HG02943 (cell line): ENCODE measurements around the gene CD96.
A peak's percentile ranks its signal among the peaks of the same experiment; 100 is the strongest.
"Not testable (repeated sequence)": the region's sequence is repeated elsewhere in the genome, so short reads cannot be mapped to it uniquely, and the experiment has no call there.

Source experiments
- ATAC-seq: cut with Tn5 transposase; IDR thresholded peaks from one replicate; pipeline ENCODE4 v1.9.1; 2021; ENCODE audit warnings: mild to moderate bottlenecking, low read depth, moderate library complexity; ENCODE audit not compliant: unreplicated experiment

Gene CD96

GRCh38 chr3:111548756-111549155, 6.8 kb downstream of the CD96 start:
- no peak for ATAC-seq

DNA sequence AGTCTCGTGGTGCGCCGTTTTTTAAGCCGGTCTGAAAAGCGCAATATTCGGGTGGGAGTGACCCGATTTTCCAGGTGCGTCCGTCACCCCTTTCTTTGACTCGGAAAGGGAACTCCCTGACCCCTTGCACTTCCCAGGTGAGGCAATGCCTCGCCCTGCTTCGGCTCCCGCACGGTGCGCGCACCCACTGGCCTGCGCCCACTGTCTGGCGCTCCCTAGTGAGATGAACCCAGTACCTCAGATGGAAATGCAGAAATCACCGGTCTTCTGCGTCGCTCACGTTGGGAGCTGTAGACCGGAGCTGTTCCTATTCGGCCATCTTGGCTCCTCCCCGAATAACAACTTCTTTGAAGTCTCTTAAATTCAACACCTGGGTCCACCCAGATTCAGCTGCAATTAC, 19.9 kb downstream of the CD96 start:
- ATAC-seq: not testable (repeated sequence)

DNA sequence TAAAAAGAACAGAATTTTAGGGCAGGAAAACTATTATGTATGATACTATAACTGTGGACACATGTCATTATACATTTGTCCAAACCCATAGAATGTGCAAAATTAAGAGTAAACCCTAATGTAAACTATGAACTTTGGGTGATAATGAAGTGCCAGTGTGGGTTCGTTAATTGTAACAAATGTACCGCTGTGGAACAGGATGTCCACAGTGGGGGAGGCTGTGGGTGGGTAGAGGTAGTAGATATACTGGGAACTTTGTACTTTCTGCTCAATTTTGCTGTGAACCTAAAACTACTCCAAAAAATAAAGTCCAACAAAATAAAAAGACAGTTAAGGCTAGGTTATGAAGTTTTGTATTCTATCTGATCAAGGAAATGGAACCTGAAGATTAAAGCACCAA, 24.8 kb downstream of the CD96 start:
- no peak for ATAC-seq

DNA sequence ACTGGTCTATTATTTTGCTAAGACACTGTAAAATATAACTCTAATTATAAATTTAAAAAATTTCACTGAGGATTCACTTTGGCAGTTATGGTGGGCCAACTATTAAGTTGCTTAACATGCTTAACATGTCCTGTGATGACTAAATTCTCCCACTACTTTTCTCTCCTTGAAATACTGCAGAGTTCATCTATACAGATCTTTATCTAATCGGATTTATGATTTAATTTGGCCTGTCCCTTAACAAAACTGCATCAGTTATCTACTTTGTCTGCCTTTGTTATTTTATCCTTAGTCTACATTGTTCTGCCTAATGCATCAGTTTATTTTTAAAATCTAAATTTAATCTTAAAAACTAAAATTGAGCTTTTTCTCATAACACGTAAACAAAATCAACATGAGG, 26.4 kb downstream of the CD96 start:
- ATAC-seq: no peak

GRCh38 chr3:111568911-111569310, 26.9 kb downstream of the CD96 start:
- ATAC-seq: no peak

DNA sequence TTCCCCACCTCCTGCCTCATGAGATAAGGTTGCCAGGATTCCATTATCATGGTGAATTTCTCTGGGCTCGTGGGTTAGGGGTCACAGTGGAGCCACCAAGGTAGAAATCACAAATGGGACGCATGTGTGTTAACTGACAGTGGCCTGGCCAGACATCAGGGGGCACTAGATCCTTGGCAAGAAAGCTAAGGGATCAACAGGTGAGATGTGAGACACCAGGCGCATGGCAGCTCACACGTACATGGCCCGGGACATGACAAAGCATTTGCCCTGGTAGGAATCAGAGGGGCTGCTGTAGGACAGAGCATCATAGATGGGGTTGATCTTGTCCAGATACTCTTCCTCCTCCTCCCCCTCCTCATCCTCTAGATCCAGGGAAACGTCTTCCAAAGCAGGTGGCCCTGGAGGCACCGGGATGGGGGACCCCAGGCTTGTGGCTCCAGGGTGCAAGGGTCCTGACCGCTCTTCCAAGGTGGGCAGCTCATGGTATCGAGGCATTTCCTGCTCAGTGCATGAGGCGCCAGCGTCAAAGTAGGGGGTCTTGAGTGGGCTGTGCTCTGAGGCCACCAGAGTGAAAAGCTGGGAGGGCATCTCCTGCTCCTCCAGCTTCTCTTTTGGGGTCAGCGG, 28.5 kb downstream of the CD96 start:
- ATAC-seq: no peak

GRCh38 chr3:111571282-111571681, 29.3 kb downstream of the CD96 start:
- no peak for ATAC-seq

- no peak for ATAC-seq
Measured at GRCh38 chr3:111571907-111572460, 30.0 kb downstream of the CD96 start.

DNA sequence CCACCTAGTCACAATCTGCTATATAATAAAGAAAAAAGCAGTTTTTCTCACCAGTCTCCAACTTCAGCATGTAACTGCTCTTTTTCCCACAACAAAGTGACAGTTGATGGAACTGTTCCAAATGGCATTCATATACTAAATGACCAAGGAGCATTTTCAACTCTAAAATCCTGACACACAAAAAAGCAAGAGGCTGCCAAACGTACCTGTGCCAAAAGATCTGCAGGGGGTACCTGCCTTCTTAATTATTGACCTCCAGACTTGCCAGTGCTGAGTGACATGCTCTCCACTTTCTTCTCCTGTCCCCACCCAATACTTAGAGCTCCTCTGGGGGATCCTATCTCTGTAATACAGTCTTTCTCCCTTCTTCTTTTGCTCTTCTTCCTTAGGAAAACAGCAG, 35.1 kb downstream of the CD96 start:
- ATAC-seq: no peak

DNA sequence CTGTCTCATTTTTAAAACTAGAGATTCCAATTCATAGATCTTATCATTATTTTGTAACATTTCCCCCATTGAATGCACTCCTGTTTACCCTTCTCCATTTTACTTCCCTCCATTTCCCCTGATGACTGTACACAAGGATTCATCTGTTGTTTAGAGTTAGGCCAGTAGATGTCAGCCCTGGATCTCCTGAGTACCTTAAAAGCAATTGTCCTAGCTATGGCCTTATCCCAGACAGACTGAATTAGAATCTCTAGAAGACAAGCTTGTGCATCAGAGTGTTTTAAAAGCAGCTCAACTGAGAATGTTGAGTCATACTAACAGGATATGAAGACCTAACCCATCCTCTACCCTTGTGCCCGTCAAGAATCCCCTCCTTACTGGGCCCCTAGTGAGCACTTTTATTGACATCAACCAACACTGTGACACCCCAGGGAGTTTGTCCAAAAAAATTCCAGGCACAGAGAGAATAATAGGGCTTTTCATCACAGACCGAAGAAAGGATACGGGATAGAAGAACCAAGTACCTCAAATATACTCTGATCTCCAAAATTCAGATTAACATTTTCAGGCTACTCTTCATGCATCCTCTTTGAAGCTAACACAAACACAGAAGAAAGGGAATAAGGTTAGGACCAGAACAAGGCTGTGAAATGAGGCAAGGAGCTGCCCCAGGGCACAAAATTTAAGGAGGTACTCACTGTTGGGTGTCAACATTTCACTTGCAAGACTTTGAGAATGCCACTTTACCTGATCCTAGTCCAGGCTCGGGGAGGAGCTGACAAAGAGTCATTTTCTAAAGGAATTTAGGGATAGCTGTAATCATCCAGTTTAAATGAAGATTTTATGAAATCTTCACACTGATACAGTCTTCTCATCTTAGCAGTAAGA, 36.0 kb downstream of the CD96 start:
- ATAC-seq: peak; percentile 77

DNA sequence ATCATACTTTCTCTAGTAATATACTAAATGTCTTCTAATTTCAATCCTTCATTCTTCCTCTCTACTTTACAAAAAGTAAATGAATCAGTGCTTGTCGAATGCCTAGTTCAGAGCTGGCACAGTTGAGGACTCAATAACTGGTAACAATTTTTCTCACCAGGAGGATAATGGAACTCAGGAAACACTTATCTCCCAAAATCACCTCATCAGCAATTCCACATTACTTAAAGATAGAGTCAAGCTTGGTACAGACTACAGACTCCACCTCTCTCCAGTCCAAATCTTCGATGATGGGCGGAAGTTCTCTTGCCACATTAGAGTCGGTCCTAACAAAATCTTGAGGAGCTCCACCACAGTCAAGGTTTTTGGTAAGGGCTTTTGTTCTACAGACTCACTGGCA, 36.9 kb downstream of the CD96 start:
- no peak for ATAC-seq

DNA sequence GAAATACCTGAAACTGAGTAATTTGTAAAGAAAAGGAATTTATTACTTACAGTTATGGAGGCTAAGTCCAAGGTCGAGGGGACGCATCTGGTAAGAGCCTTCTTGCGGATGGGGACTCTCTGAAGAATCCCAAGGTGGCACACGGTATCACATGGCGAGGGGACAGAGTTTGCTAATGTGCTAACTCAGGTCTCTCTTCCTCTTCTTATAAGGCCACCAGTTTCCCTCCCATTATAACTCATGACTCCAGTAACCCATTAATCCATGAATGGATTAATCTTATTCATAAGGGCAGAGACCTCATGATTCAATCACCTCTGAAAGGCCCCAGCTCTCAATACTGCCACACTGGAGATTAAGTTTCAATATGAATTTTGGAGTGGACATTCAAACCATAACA, 37.5 kb downstream of the CD96 start:
- ATAC-seq: no peak

DNA sequence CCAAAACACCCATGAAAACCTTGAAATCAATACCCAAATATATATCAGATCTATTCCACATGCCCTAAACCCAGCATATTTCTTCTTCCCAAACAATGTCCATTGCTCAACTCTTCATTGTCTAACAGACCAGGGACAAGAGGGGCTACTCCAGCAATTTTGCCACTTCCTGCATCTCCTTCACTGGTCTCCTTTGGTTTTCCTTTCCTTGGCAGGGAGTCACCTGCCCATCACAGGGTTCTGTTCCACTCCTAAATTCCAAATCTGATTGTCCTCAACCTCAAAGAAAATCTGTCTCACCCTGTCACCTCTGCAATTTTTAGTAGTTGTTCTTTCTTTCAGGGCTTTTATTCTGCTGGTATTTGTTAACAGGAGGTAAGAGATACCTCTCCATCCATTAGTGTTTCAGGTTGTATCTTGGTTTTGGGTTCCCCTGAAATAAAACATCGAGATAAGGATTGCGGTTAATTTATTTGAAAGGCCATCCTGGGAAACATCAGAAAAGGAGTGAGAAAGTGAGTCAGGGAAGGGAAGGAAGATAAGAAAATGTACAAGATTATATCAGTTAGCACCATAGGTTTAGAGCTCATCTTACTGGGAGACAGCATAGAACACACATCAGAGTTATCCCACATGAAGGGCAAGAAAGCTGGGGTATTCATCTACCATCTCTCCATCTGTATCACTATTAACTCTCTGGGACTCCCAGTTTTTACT, 39.6 kb downstream of the CD96 start:
- ATAC-seq: no peak

GRCh38 chr3:111582120-111582474, 40.1 kb downstream of the CD96 start:
- no peak for ATAC-seq

DNA sequence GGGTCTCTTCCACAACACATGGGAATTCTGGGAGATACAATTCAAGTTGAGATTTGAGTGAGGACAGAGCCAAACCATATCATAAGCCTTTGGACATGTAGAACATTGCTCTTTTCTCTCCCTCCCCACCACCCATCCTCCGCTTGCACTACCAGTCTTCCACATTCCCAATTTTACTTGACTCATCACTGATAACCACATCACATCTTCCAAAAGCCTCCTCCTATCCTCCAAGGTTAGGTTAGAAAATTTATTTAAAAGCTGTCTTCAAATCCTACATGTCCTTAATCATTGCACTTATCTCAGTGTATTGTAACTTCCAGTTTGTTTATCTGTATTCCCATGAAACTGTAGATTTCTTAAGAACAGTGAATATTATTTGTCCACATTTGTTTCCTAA, 42.7 kb downstream of the CD96 start:
- no peak for ATAC-seq

GRCh38 chr3:111585217-111585616, 43.2 kb downstream of the CD96 start:
- ATAC-seq: no peak

DNA sequence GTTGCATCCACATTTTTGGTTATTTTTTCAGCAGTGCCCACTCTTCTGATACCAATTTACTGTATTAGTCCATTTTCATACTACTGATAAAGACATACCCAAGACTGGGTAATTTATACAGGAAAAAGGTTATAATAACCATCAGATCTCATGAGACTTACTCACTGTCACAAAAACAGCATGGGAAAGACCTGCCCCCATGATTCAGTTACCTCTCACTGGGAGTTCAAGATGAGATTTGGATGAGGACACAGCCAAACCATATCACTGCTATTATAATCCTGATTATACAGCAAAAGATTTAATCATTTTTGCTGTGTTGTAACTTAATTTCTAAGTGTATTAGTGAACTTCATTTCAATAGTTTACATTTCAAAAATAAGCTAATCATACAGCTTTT, 46.5 kb downstream of the CD96 start:
- ATAC-seq: no peak

DNA sequence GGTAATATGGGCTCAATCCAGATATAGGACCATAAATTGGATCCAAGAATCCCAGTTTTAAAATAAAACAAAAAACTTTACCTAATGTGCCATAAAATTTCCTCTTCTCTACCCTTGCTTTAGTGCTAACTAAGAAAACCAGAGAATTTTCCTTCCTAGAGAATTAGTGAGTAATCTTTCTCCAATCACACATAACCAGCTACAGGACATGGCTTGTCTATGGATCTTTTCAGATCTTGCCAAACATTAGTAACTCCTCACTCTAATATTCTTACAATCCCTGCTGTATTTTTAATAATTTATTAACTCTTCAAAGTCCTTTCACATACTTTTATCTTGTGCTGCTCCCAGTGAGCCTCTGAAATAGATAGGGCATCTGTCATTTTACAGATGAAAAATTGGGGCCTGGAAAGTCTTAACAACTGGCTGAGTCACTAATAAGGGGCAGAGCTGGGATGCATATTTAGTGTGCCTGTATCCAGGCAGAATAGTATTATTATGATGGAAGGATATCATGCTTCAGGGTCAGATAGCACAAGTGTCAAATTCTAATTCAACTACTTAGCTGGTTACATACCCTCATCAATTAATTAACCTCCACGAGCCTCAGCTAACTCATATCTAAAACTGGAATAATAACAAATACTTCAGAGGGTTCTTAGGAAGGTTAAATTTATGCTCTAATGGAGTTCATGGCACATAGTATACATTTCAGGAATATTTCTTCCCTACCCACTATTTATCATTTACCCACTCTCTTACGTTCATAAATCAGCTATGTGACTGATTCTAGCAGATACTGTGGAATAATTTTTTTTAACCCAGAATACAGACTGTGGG, 47.5 kb downstream of the CD96 start:
- ATAC-seq: no peak

DNA sequence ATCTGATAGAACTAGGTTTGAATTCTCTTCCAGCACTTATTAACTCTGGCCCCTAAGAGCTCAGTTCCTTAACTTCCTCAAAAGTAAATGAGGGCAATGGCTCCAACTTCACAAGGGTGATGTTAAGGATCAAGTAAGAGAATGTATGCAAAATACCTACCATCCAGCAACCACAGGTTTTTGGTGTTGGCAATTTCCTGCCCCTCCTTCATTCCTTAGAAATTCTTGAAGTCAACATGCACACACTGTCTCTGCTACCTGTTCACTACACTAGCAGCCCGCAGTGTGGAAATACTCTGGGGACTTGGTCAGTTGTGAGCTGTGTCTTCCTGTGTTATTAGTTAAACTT, 48.1 kb downstream of the CD96 start:
- ATAC-seq: no peak

DNA sequence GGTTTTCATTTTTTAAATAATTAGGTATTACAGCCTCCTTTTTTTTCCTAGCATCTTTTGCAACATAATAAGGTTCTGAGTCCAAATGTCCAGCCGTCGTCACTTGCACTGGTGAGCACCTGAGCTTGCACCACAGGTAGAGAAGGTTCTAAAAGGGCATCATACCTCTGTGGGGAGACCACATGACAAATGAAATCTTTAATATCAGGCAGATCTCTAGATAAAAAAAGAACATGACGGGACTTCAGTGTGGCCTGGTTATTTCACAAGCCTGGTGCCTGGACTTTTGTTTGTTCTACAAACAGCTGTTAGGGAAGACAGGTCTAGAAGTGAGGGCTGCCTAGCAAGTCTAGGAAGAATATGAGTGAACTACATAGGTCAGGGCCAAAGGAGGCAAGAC, 49.6 kb downstream of the CD96 start:
- ATAC-seq: no peak

- ATAC-seq: no peak
Measured at GRCh38 chr3:111592143-111592542, 50.1 kb downstream of the CD96 start.
